Non-pigmented ciliary epithelial cell (primary cell): ENCODE measurements around the gene MORN5.
"Not testable (repeated sequence)": the region's sequence is repeated elsewhere in the genome, so short reads cannot be mapped to it uniquely, and the experiment has no call there.

Source experiments
- DNase-seq: peaks from one replicate; pipeline ENCODE4 v3.0.0-alpha.2; 2010; ENCODE audit warnings: low read depth

The MORN5 gene

GRCh38 chr9:122159026-122159924 lies at the start of gene MORN5, which contains the start of gene NDUFA8:
Gene MORN5, plus strand, starts transcription at chr9:122159908. Its CDS starts 65 bp downstream, at chr9:122159973.
Gene NDUFA8, minus strand, starts transcription at chr9:122159779. Its CDS starts 102 bp downstream, at chr9:122159677.
- peak; percentile 81 for DNase-seq

- no peak for DNase-seq
Observed at GRCh38 chr9:122110100-122110833, 49.4 kb upstream of the MORN5 start.

- no peak for DNase-seq
Observed at GRCh38 chr9:122111413-122112085, 48.2 kb upstream of the MORN5 start.

GRCh38 chr9:122112238-122112637 lies 47.5 kb upstream of the MORN5 start:
- DNase-seq = no peak

GRCh38 chr9:122113574-122113973 lies 46.1 kb upstream of the MORN5 start:
- DNase-seq = no peak

GRCh38 chr9:122115176-122116035 lies 44.3 kb upstream of the MORN5 start:
- no peak for DNase-seq

- no peak for DNase-seq
Observed at GRCh38 chr9:122116040-122116439, 43.7 kb upstream of the MORN5 start.

- DNase-seq = no peak
Observed at GRCh38 chr9:122116448-122117173, 43.1 kb upstream of the MORN5 start.

GRCh38 chr9:122117241-122117640 lies 42.5 kb upstream of the MORN5 start:
- DNase-seq = not testable (repeated sequence)

- DNase-seq = no peak
Observed at GRCh38 chr9:122118343-122119165, 41.2 kb upstream of the MORN5 start.

GRCh38 chr9:122119166-122119521 lies 40.6 kb upstream of the MORN5 start:
- no peak for DNase-seq

GRCh38 chr9:122119721-122120120 lies 40.0 kb upstream of the MORN5 start:
- DNase-seq = no peak

- no peak for DNase-seq
Observed at GRCh38 chr9:122120316-122121071, 39.2 kb upstream of the MORN5 start.

GRCh38 chr9:122121391-122121790 lies 38.3 kb upstream of the MORN5 start:
- no peak for DNase-seq

GRCh38 chr9:122121931-122122330 lies 37.8 kb upstream of the MORN5 start:
- no peak for DNase-seq

- DNase-seq = no peak
Observed at GRCh38 chr9:122122468-122122867, 37.2 kb upstream of the MORN5 start.

GRCh38 chr9:122122903-122123632 lies 36.6 kb upstream of the MORN5 start:
- no peak for DNase-seq

GRCh38 chr9:122124048-122124447 lies 35.7 kb upstream of the MORN5 start:
- no peak for DNase-seq

- DNase-seq = no peak
Observed at GRCh38 chr9:122124528-122124927, 35.2 kb upstream of the MORN5 start.
